ENCODE results near the gene FAM200C. TPM values are rescaled to one million over a fixed set of nuclear protein-coding genes. Genes with fewer than 3 reads are reported as not detected.

The FAM200C gene
- polyA plus RNA-seq, 3 donors: 0.08 to 0.39 TPM; not detected in 1

DNA sequence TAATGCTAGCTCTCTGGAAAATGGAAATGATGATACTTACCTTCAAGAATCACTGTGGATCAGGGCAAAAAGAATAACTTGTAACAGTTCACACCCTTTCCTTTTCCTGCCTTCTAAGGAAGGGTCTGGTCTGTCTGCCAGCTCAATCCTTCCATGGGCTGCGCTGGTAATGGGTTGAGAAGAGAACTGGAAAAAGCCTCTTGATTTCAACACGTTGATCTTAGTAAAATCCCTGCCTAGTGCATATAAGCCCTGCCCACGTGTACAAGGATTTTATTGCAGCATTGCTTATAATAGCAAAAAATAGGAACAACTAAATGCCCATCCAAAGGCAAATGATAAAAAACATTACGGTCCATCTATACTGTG is 49.9 kb downstream of the FAM200C start:
- TF ChIP-seq, protein P1, sequence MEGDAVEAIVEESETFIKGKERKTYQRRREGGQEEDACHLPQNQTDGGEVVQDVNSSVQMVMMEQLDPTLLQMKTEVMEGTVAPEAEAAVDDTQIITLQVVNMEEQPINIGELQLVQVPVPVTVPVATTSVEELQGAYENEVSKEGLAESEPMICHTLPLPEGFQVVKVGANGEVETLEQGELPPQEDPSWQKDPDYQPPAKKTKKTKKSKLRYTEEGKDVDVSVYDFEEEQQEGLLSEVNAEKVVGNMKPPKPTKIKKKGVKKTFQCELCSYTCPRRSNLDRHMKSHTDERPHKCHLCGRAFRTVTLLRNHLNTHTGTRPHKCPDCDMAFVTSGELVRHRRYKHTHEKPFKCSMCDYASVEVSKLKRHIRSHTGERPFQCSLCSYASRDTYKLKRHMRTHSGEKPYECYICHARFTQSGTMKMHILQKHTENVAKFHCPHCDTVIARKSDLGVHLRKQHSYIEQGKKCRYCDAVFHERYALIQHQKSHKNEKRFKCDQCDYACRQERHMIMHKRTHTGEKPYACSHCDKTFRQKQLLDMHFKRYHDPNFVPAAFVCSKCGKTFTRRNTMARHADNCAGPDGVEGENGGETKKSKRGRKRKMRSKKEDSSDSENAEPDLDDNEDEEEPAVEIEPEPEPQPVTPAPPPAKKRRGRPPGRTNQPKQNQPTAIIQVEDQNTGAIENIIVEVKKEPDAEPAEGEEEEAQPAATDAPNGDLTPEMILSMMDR (IDR thresholded peaks at IDR 0.05): no peak
- intact Hi-C loops (cut with micrococcal nuclease): loop anchor here (5.0 to 10.0 kb wide), 2 partner anchors 105 to 328 kb away; no protein-coding TSS in a partner anchor
- Mint-ChIP-seq H3K27ac (no peak overlapping the region), H3K4me1 (peaks cover 2% of the 10 kb centered on the region), H3K9me3 (peaks cover 0 to 3% (median 0%) of the 10 kb centered on the region in 7 donors), H3K4me3 (no peak overlapping the region), H3K36me3 (no peaks in the 10 kb centered on the region), H3K27me3 (ENCODE audit: low read depth in 3 of 3) (no peaks in the 10 kb centered on the region)
- Histone ChIP-seq H3K4me3 (replicated peaks in 1 of 3; ENCODE audit: low read depth in 2 of 3, low read length in 3 of 3) (no peak overlapping the region), H3K27ac (ENCODE audit: low read depth in 1 of 2, low read length in 2 of 2) (no peak overlapping the region), H3K27me3 (ENCODE audit: control insufficient read depth in 2 of 2, insufficient read depth in 2 of 2, low read length in 2 of 2) (no peaks in the 10 kb centered on the region), H3K4me1 (ENCODE audit: control insufficient read depth in 1 of 2, insufficient read depth in 2 of 2, low read length in 2 of 2) (no peaks in the 10 kb centered on the region), H3K9ac (ENCODE audit: insufficient read depth, low read length, poor library complexity, severe bottlenecking) (no peak overlapping the region), H3K9me3 (replicated peaks in 1 of 2; ENCODE audit: control insufficient read depth in 1 of 2, insufficient read depth in 1 of 2, low read length in 2 of 2) (no peaks in the 10 kb centered on the region), H2AFZ (ENCODE audit: insufficient read depth, low read depth, low read length, poor library complexity, severe bottlenecking) (no peak overlapping the region), H3K79me2 (ENCODE audit: insufficient read depth, low read length) (no peaks in the 10 kb centered on the region), H4K20me1 (ENCODE audit: insufficient read depth, low read length) (no peaks in the 10 kb centered on the region), H3K4me2 (replicated peaks; ENCODE audit: extremely low read depth, low read length, poor library complexity, severe bottlenecking) (no peak overlapping the region), H3K36me3 (replicated peaks in 1 of 2; ENCODE audit: control insufficient read depth in 1 of 2, insufficient read depth in 2 of 2, low read length in 2 of 2) (no peaks in the 10 kb centered on the region)
- no peak for DNase-seq
- WGBS (ENCODE audit: insufficient coverage): no CpG with 5 or more reads among the region's 4 CpGs

DNA sequence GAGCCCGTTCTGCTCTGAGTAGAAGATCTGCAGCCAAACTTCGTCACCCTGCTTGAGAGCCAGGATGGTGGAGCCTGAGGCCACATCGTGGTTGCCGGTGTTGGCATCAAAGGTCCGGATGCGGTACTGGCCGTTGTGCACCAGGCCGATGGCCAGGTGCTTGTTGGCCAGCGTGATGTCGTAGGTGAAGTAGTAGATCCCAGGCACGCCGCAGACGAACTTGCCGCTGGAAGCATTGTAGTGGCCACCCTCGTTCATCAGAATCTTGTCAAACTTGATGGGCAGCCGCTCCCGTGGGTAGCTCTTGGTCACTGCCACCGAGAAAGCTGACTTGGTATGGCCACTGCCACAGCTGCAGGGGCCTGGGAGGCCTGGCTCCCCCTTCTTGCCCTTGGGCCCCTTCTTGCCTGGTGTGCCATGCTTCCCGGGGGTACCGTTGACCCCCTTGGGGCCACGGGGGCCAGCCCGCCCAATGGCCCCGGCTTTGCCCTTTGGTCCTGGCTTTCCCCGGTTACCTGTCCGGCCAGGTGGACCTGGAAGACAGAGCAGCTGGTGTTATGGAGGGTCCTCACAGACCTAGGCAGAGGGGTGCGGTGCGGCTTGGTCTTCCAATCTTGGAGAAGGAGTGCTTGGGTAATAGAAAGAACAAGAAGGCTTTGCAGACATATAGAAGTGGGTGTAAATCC is 50.5 kb downstream of the FAM200C start:
- no peak overlapping the region for H3K27ac Mint-ChIP-seq
- H3K4me1 Mint-ChIP-seq: peaks cover 2% of the 10 kb centered on the region
- DNase-seq: no peak
- peaks cover 0 to 3% (median 0%) of the 10 kb centered on the region in 7 donors for H3K9me3 Mint-ChIP-seq
- Histone ChIP-seq H3K79me2 (ENCODE audit: insufficient read depth, low read length) (no peaks in the 10 kb centered on the region), H3K4me2 (replicated peaks; ENCODE audit: extremely low read depth, low read length, poor library complexity, severe bottlenecking) (no peak overlapping the region), H3K9me3 (replicated peaks in 1 of 2; ENCODE audit: control insufficient read depth in 1 of 2, insufficient read depth in 1 of 2, low read length in 2 of 2) (no peaks in the 10 kb centered on the region), H3K4me3 (replicated peaks in 1 of 3; ENCODE audit: low read depth in 2 of 3, low read length in 3 of 3) (no peak overlapping the region), H4K20me1 (ENCODE audit: insufficient read depth, low read length) (no peaks in the 10 kb centered on the region), H3K27me3 (ENCODE audit: control insufficient read depth in 2 of 2, insufficient read depth in 2 of 2, low read length in 2 of 2) (no peaks in the 10 kb centered on the region), H2AFZ (ENCODE audit: insufficient read depth, low read depth, low read length, poor library complexity, severe bottlenecking) (no peak overlapping the region), H3K4me1 (ENCODE audit: control insufficient read depth in 1 of 2, insufficient read depth in 2 of 2, low read length in 2 of 2) (no peaks in the 10 kb centered on the region), H3K9ac (ENCODE audit: insufficient read depth, low read length, poor library complexity, severe bottlenecking) (no peak overlapping the region), H3K36me3 (replicated peaks in 1 of 2; ENCODE audit: control insufficient read depth in 1 of 2, insufficient read depth in 2 of 2, low read length in 2 of 2) (no peaks in the 10 kb centered on the region), H3K27ac (ENCODE audit: low read depth in 1 of 2, low read length in 2 of 2) (no peak overlapping the region)
- WGBS (ENCODE audit: insufficient coverage): 93% methylated on average over 22 of the region's 27 CpGs
- intact Hi-C loops (cut with micrococcal nuclease): loop anchor here (5.0 to 10.0 kb wide), 2 partner anchors 105 to 327 kb away; no protein-coding TSS in a partner anchor
- no peak overlapping the region for H3K4me3 Mint-ChIP-seq
- no peaks in the 10 kb centered on the region for H3K27me3 Mint-ChIP-seq (ENCODE audit: low read depth in 3 of 3)
- TF ChIP-seq, protein P1 (IDR thresholded peaks at IDR 0.05): no peak
- no peaks in the 10 kb centered on the region for H3K36me3 Mint-ChIP-seq

Data from CD14-positive monocyte (primary cell).